NB4 (cell line): ENCODE measurements around the gene S100A7A.

Experiments used
- DNase-seq: peaks from one replicate; pipeline ENCODE4 v3.0.0; 2010; ENCODE audit warnings: low read depth
- H3K4me3 ChIP-seq: one replicate; pipeline ENCODE4 v1.5.1; 2011; ENCODE audit warnings: mild to moderate bottlenecking, low read depth, low read length, moderate library complexity
- CTCF ChIP-seq: IDR thresholded peaks from one replicate; pipeline ENCODE4 v1.5.1; 2012; ENCODE audit warnings: low read depth, low read length
- MYC ChIP-seq: IDR thresholded peaks from 2 replicates; pipeline ENCODE4 v1.6.1; 2011; ENCODE audit warnings: low read depth, low read length
- POLR2A ChIP-seq: IDR thresholded peaks from 2 replicates; pipeline ENCODE4 v1.6.1; 2011; ENCODE audit warnings: mild to moderate bottlenecking; ENCODE audit not compliant: insufficient read length; ENCODE audit errors: extremely low read depth
- TF ChIP-seq, protein P1 (sequence below): IDR thresholded peaks from 2 replicates; pipeline ENCODE4 v1.6.1; 2011; ENCODE audit warnings: low read depth, low read length

The S100A7A gene

DNA sequence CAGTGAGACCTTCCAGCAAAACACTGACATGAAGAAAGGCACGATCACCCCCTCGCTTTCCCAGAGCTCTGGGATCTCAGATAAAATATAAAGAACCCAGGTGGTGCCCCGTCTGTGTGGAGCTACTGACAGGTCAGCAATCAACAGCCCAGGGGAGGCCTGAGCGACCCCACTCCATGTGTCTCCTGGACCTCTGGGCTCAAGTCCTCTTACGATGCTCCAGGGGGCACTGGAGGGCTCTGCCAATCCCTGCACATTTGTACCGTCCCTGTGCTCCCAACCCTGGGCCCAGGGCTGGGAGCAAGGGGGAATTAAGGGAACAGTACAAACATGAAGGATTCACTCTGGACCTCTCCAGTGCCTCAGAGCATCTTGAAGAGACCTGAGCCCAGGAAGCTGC lies 12.5 kb downstream of the S100A7A start:
- no peak for DNase-seq
- TF ChIP-seq POLR2A (no peak), MYC (no peak), CTCF (no peak)
- TF ChIP-seq, protein P1, sequence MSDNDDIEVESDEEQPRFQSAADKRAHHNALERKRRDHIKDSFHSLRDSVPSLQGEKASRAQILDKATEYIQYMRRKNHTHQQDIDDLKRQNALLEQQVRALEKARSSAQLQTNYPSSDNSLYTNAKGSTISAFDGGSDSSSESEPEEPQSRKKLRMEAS, result no peak
- no peak overlapping the region for H3K4me3 ChIP-seq

DNA sequence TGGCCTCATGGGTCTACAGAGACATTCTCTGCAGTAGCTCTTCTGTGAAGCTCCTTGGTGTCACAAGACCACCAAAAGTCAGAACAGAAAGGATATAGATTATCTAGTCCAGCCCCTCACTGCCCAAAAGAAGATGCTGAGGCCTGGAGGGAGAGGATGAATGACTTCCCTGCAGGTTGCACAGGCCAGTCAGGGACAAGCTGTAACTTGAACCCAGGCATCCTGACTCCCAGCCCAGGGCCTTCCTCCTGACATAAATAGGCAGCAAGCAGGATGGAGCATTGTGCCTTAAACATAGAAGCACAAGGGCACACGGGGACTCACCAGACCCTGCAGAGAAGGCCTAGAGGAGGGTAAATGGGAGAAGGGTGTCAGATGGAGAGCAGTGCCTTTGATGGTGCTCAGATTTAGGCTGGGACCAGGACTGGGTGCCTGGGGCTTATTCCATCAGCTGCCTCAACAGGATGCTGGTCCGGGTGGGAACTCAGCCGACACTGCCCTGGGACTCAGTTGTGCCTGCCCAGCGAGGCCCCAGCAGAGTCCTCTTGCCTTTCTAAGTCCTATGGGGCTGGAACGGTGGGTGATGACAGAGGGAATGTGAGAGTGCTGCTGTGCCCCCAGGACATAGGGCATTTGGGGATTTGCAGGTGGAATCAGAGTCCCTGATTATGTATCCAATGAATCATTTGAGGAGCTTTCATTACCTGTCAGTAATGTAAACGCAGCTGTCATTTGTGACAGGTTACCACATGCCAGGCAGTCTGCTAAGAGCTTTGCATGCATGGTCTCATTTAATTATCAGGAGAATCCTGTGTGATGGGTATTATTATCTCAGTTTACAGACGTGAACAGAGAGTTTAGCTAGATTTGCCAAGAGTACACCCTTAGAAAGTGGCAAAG lies 13.2 kb downstream of the S100A7A start:
- no peak for DNase-seq
- H3K4me3 ChIP-seq, result no peak overlapping the region
- TF ChIP-seq POLR2A (no peak), MYC (no peak), CTCF (no peak)
- TF ChIP-seq, protein P1, result no peak

DNA sequence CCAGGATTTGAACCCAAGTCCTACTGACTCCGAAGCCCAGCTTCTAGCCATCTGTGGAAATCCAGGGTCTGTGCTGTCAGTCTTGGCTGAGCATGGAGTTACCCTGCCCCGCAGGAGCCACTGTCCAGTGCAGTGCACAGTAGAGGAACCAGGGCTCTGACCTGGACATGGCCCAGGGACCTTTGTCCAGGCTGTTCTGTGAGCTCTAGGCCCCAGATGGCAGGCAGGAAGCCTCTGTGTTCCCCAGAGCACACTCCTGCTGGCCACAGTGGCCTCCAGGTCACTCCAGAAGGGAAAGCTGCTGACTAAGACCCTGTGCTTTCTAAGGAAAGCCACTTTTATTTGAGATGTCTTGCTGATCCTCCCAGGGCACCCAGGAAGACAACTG lies 13.8 kb downstream of the S100A7A start:
- H3K4me3 ChIP-seq, result no peak overlapping the region
- no peak for DNase-seq
- TF ChIP-seq POLR2A, result no peak
- TF ChIP-seq CTCF, result no peak
- TF ChIP-seq, protein P1, result no peak
- TF ChIP-seq MYC, result no peak

- TF ChIP-seq, protein P1, result no peak
- TF ChIP-seq MYC (no peak), CTCF (no peak), POLR2A (no peak)
- no peak overlapping the region for H3K4me3 ChIP-seq
- DNase-seq, result no peak
These were observed 14.2 kb downstream of the S100A7A start for GRCh38 chr1:153430561-153430960.

- H3K4me3 ChIP-seq, result no peak overlapping the region
- TF ChIP-seq CTCF (no peak), MYC (no peak), POLR2A (no peak)
- TF ChIP-seq, protein P1, result no peak
- DNase-seq, result no peak
These were observed 14.7 kb downstream of the S100A7A start for GRCh38 chr1:153431002-153431401.

GRCh38 chr1:153431427-153431826 lies 15.1 kb downstream of the S100A7A start:
- no peak for TF ChIP-seq POLR2A
- no peak for TF ChIP-seq MYC
- no peak for TF ChIP-seq CTCF
- TF ChIP-seq, protein P1, result no peak
- no peak overlapping the region for H3K4me3 ChIP-seq
- no peak for DNase-seq
